OCI-LY7 (cell line): Measurements from ENCODE around the gene CLCN6. TPM values are rescaled to one million over a fixed set of nuclear protein-coding genes. Genes with fewer than 3 reads are reported as not detected.

Experiments used
- Bru-seq: library from RNA; stranded (reverse); fragments of 400-500 nt; gene quantifications from one replicate; lab custom pipeline; 2021; lab: Mats Ljungman, UMichigan
- BruChase-seq, 2 experiments: library from RNA; stranded (reverse); fragments of 400-500 nt; gene quantifications; one replicate each; lab custom pipeline; 2021; lab: Mats Ljungman, UMichigan
- BruUV-seq: library from RNA; stranded (reverse); fragments of 400-500 nt; replicated peaks from 2 replicates; lab custom pipeline; 2021; lab: Mats Ljungman, UMichigan
- CTCF ChIA-PET: fragments of 300-600 bp; sonication (Branson Sonifier 250); formaldehyde crosslinking; loops from one replicate; lab custom pipeline; 2022; ENCODE audit warnings: antibody characterized with exemption; ENCODE audit not compliant: unreplicated experiment; lab: Charles Lee
- POLR2A ChIA-PET: fragments of 300-600 bp; sonication (Branson Sonifier 250); formaldehyde crosslinking; loops from one replicate; lab custom pipeline; 2022; ENCODE audit warnings: antibody characterized with exemption; lab: Charles Lee
- DNase-seq: peaks from one replicate; pipeline ENCODE4 v3.0.0-alpha.2; 2015; ENCODE audit warnings: low spot score
- H2AFZ ChIP-seq: fragments of 200-600 bp; sonication (generic), shearing (Covaris generic); 2 replicates; pipeline ENCODE4 v1.6.1; 2014; ENCODE audit warnings: mild to moderate bottlenecking, antibody characterized with exemption, low read length, moderate library complexity
- H3K27ac ChIP-seq: fragments of 200-600 bp; sonication (generic); 2 replicates; pipeline ENCODE4 v1.5.1; 2014; ENCODE audit warnings: mixed run types, low read depth, mild to moderate bottlenecking, moderate library complexity, low read length, inconsistent platforms; ENCODE audit not compliant: poor library complexity, severe bottlenecking
- H3K36me3 ChIP-seq: fragments of 200-600 bp; sonication (generic); 2 replicates; pipeline ENCODE4 v1.6.1; 2014; ENCODE audit warnings: mild to moderate bottlenecking, antibody characterized with exemption, low read length, moderate library complexity, mixed read lengths; ENCODE audit not compliant: insufficient read depth
- H3K4me1 ChIP-seq: fragments of 200-600 bp; sonication (generic); 2 replicates; pipeline ENCODE4 v1.5.1; 2014; ENCODE audit warnings: mild to moderate bottlenecking, low read length; ENCODE audit not compliant: insufficient read depth, poor library complexity, severe bottlenecking
- H3K4me2 ChIP-seq: fragments of 200-600 bp; sonication (generic); 2 replicates; pipeline ENCODE4 v1.6.1; 2014; ENCODE audit warnings: mild to moderate bottlenecking, low read length
- H3K4me3 ChIP-seq: fragments of 200-600 bp; sonication (generic); 2 replicates; pipeline ENCODE4 v1.5.1; 2014; ENCODE audit warnings: mild to moderate bottlenecking, low read depth, low read length; ENCODE audit not compliant: poor library complexity, severe bottlenecking
- H3K79me2 ChIP-seq: fragments of 200-600 bp; sonication (generic); 2 replicates; pipeline ENCODE4 v1.6.1; 2016; ENCODE audit warnings: low read depth, mild to moderate bottlenecking, low read length, moderate library complexity, mixed read lengths; ENCODE audit not compliant: insufficient read depth
- H3K9me2 ChIP-seq: fragments of 200-600 bp; sonication (generic); 2 replicates; pipeline ENCODE4 v1.6.1; 2016; ENCODE audit warnings: mild to moderate bottlenecking, low read length, mixed read lengths; ENCODE audit not compliant: insufficient read depth
- H3K9me3 ChIP-seq: fragments of 200-600 bp; sonication (generic); 2 replicates; pipeline ENCODE4 v1.6.1; 2014; ENCODE audit warnings: mild to moderate bottlenecking, mixed run types, low read length, mixed read lengths
- H4K20me1 ChIP-seq: fragments of 200-600 bp; sonication (generic); 2 replicates; pipeline ENCODE4 v1.6.1; 2014; ENCODE audit warnings: mild to moderate bottlenecking, antibody characterized with exemption, low read length, moderate library complexity, mixed read lengths; ENCODE audit not compliant: insufficient read depth
- EZH2phosphoT487 ChIP-seq: fragments of 200-600 bp; sonication (generic); IDR thresholded peaks from 2 replicates; pipeline ENCODE4 v1.6.1; 2018; ENCODE audit warnings: low read depth, borderline replicate concordance, mild to moderate bottlenecking, mixed run types, antibody characterized with exemption, low read length, moderate library complexity, mixed read lengths
- intact Hi-C: fragments of 100-400 bp; cut with micrococcal nuclease; formaldehyde crosslinking; loops from one replicate; pipeline ENCODE4 v1.10.0; 2022; ENCODE audit not compliant: unreplicated experiment
- long read RNA-seq: library from polyadenylated mRNA; stranded (forward); transcript quantifications from one replicate; pipeline ENCODE4 v2.0.0, GENCODE V29; 2022
- total RNA-seq, 2 experiments: library from RNA; depleted of rRNA in 1 of 2; stranded (reverse); fragments of >200 nt in 1 of 2; shearing (Covaris generic) in 1 of 2; gene quantifications; 2 replicates each; pipeline ENCODE4 v1.2.3, GENCODE V29; 2014 to 2022
- TF ChIP-seq, protein P1 (sequence below): fragments of 200-600 bp; sonication (generic); conservative IDR thresholded peaks from 2 replicates; pipeline ENCODE4 v1.5.1; 2014; ENCODE audit warnings: mild to moderate bottlenecking, antibody characterized with exemption, low read length, moderate library complexity, mixed read lengths

Gene CLCN6, protein sequence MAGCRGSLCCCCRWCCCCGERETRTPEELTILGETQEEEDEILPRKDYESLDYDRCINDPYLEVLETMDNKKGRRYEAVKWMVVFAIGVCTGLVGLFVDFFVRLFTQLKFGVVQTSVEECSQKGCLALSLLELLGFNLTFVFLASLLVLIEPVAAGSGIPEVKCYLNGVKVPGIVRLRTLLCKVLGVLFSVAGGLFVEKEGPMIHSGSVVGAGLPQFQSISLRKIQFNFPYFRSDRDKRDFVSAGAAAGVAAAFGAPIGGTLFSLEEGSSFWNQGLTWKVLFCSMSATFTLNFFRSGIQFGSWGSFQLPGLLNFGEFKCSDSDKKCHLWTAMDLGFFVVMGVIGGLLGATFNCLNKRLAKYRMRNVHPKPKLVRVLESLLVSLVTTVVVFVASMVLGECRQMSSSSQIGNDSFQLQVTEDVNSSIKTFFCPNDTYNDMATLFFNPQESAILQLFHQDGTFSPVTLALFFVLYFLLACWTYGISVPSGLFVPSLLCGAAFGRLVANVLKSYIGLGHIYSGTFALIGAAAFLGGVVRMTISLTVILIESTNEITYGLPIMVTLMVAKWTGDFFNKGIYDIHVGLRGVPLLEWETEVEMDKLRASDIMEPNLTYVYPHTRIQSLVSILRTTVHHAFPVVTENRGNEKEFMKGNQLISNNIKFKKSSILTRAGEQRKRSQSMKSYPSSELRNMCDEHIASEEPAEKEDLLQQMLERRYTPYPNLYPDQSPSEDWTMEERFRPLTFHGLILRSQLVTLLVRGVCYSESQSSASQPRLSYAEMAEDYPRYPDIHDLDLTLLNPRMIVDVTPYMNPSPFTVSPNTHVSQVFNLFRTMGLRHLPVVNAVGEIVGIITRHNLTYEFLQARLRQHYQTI
- total RNA-seq (2014; rRNA removed; shearing (Covaris generic)) (16.1 and 19.7 TPM in 2 replicates), total RNA-seq (2022) (51.3 and 65.8 TPM in 2 replicates), Bru-seq, nascent RNA (percentile 85 among the genes with signal in this experiment), BruChase-seq, experiment 1, labeled RNA remaining after a 6-hour chase (percentile 88 among the genes with signal in this experiment), BruChase-seq, experiment 2, labeled RNA remaining after a 2-hour chase (percentile 87 among the genes with signal in this experiment)
- long read RNA-seq, full-length matches to known transcripts: 8 of 71 reads
- long read RNA-seq, partial matches to known transcripts: 23 of 71 reads
- long read RNA-seq, other reads (novel, unspliced or antisense): 40 of 71 reads

GRCh38 chr1:11805422-11806306 is at the start of gene CLCN6, which contains the start of gene MTHFR:
Gene CLCN6 (plus strand): TSS chr1:11806191. CDS start chr1:11806263, 72 bp downstream.
Gene MTHFR (minus strand): TSS chr1:11805964. CDS start chr1:11803116, 2,848 bp downstream.
- intact Hi-C loops: no loop called here
- no peaks in the 10 kb centered on the region for H3K9me3 ChIP-seq
- no peaks in the 10 kb centered on the region for H3K9me2 ChIP-seq
- peaks cover 51% of the 10 kb centered on the region for H3K4me1 ChIP-seq
- DNase-seq: peak; percentile 100
- H3K27ac ChIP-seq: peak within 1 kb of the TSS; percentile 59
- ChIA-PET CTCF (no interaction called here), POLR2A (interaction anchor here (0.6 to 2.0 kb wide), 3 partner anchors 9 to 102 kb away, joined by 3 to 12 read pairs (median 4); no protein-coding TSS in a partner anchor)
- no peaks in the 10 kb centered on the region; the same call in 1 of the 2 replicates for H4K20me1 ChIP-seq
- peaks cover 62% of the 10 kb centered on the region for H3K79me2 ChIP-seq
- peak within 1 kb of the TSS; percentile 8; the same call in 1 of the 2 replicates for H2AFZ ChIP-seq
- H3K36me3 ChIP-seq: peaks cover 52% of the 10 kb centered on the region
- TF ChIP-seq EZH2phosphoT487: no peak
- TF ChIP-seq, protein P1, sequence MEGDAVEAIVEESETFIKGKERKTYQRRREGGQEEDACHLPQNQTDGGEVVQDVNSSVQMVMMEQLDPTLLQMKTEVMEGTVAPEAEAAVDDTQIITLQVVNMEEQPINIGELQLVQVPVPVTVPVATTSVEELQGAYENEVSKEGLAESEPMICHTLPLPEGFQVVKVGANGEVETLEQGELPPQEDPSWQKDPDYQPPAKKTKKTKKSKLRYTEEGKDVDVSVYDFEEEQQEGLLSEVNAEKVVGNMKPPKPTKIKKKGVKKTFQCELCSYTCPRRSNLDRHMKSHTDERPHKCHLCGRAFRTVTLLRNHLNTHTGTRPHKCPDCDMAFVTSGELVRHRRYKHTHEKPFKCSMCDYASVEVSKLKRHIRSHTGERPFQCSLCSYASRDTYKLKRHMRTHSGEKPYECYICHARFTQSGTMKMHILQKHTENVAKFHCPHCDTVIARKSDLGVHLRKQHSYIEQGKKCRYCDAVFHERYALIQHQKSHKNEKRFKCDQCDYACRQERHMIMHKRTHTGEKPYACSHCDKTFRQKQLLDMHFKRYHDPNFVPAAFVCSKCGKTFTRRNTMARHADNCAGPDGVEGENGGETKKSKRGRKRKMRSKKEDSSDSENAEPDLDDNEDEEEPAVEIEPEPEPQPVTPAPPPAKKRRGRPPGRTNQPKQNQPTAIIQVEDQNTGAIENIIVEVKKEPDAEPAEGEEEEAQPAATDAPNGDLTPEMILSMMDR: no peak
- H3K4me2 ChIP-seq: peak within 1 kb of the TSS; percentile 97
- BruUV-seq: no TSS peak
- peak within 1 kb of the TSS; percentile 80 for H3K4me3 ChIP-seq

GRCh38 chr1:11757047-11757446 is 48.9 kb upstream of the CLCN6 start:
- BruUV-seq: no TSS peak
- Histone ChIP-seq H4K20me1 (no peaks in the 10 kb centered on the region), H3K4me3 (no peak overlapping the region), H3K36me3 (no peaks in the 10 kb centered on the region), H3K9me3 (0 out of 2 replicates have a peak, but pooled peaks cover 5% of the 10 kb centered on the region), H3K79me2 (no peaks in the 10 kb centered on the region), H3K9me2 (no peaks in the 10 kb centered on the region), H2AFZ (no peak overlapping the region), H3K27ac (no peak overlapping the region), H3K4me1 (peaks cover 2% of the 10 kb centered on the region), H3K4me2 (no peak overlapping the region)
- TF ChIP-seq, protein P1: no peak
- TF ChIP-seq EZH2phosphoT487: no peak
- intact Hi-C loops: no loop called here
- ChIA-PET CTCF (no interaction called here), POLR2A (no interaction called here)
- DNase-seq: no peak
